ENCODE measurements around the gene INHBA. TPM values are rescaled to one million over a fixed set of nuclear protein-coding genes. Genes with fewer than 3 reads are reported as not detected.

The INHBA gene
- polyA plus RNA-seq, 1 donor from 2014 or later, result 0.19 TPM

DNA sequence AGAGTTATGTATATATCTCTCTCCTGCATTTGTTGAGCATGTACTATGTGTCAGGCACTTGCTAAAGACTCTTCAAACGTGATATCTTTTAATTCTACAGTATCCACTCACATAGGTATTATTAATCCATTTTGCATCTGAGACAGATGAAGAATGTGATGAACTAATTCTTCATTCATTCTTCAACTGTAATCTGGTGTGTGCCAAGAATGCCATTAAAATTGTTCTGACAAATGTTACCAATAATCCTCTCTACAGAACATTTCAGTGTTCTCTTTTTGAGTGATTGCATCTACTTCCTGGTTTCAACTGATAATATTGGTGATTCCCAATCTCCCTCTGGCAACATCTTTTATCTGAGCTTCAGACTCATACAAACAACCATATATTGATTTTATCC, 18.0 kb upstream of the INHBA start:
- no peaks in the 10 kb centered on the region for H3F3A ChIP-seq (ENCODE audit: insufficient read depth, low read length, poor library complexity, severe bottlenecking)
- H3K27me3 ChIP-seq (ENCODE audit: insufficient read depth, low read depth, low read length), result no peaks in the 10 kb centered on the region
- H3K9ac ChIP-seq (ENCODE audit: low read length), result no peak overlapping the region
- H4K20me1 ChIP-seq (ENCODE audit: insufficient read depth), result no peaks in the 10 kb centered on the region
- H3K27ac ChIP-seq (ENCODE audit: low read length), result no peak overlapping the region
- no peaks in the 10 kb centered on the region for H3K9me2 ChIP-seq (ENCODE audit: insufficient read depth, low read length)
- no peaks in the 10 kb centered on the region for H3K79me2 ChIP-seq (replicated peaks; ENCODE audit: insufficient read depth, low read length)
- no peak overlapping the region for H2AFZ ChIP-seq (ENCODE audit: low read depth, low read length)
- no peak overlapping the region for H3K4me3 ChIP-seq (ENCODE audit: low read length)
- no peaks in the 10 kb centered on the region for H3K9me3 ChIP-seq (ENCODE audit: low read length)
- H3K4me2 ChIP-seq (ENCODE audit: low read length), result no peak overlapping the region
- no peaks in the 10 kb centered on the region for H3K36me3 ChIP-seq (ENCODE audit: insufficient read depth, low read length)
- TF ChIP-seq MXI1 (conservative IDR thresholded peaks at IDR 0.05; ENCODE audit: poor library complexity, severe bottlenecking) (no peak), RAD21 (conservative IDR thresholded peaks at IDR 0.05) (no peak), TAF1 (IDR thresholded peaks at IDR 0.05; ENCODE audit: low read depth) (no peak), EZH2 (IDR thresholded peaks at IDR 0.05; ENCODE audit: borderline replicate concordance, insufficient read depth, low read length, poor library complexity, severe bottlenecking) (no peak), EP300 (conservative IDR thresholded peaks at IDR 0.05; ENCODE audit: poor library complexity, severe bottlenecking) (no peak), POLR2AphosphoS5 (IDR thresholded peaks at IDR 0.05) (no peak), SMC3 (conservative IDR thresholded peaks at IDR 0.05; ENCODE audit: poor library complexity) (no peak)
- TF ChIP-seq, protein P1, sequence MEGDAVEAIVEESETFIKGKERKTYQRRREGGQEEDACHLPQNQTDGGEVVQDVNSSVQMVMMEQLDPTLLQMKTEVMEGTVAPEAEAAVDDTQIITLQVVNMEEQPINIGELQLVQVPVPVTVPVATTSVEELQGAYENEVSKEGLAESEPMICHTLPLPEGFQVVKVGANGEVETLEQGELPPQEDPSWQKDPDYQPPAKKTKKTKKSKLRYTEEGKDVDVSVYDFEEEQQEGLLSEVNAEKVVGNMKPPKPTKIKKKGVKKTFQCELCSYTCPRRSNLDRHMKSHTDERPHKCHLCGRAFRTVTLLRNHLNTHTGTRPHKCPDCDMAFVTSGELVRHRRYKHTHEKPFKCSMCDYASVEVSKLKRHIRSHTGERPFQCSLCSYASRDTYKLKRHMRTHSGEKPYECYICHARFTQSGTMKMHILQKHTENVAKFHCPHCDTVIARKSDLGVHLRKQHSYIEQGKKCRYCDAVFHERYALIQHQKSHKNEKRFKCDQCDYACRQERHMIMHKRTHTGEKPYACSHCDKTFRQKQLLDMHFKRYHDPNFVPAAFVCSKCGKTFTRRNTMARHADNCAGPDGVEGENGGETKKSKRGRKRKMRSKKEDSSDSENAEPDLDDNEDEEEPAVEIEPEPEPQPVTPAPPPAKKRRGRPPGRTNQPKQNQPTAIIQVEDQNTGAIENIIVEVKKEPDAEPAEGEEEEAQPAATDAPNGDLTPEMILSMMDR (IDR thresholded peaks at IDR 0.05; ENCODE audit: poor library complexity, severe bottlenecking), result no peak
- TF ChIP-seq, protein P2, sequence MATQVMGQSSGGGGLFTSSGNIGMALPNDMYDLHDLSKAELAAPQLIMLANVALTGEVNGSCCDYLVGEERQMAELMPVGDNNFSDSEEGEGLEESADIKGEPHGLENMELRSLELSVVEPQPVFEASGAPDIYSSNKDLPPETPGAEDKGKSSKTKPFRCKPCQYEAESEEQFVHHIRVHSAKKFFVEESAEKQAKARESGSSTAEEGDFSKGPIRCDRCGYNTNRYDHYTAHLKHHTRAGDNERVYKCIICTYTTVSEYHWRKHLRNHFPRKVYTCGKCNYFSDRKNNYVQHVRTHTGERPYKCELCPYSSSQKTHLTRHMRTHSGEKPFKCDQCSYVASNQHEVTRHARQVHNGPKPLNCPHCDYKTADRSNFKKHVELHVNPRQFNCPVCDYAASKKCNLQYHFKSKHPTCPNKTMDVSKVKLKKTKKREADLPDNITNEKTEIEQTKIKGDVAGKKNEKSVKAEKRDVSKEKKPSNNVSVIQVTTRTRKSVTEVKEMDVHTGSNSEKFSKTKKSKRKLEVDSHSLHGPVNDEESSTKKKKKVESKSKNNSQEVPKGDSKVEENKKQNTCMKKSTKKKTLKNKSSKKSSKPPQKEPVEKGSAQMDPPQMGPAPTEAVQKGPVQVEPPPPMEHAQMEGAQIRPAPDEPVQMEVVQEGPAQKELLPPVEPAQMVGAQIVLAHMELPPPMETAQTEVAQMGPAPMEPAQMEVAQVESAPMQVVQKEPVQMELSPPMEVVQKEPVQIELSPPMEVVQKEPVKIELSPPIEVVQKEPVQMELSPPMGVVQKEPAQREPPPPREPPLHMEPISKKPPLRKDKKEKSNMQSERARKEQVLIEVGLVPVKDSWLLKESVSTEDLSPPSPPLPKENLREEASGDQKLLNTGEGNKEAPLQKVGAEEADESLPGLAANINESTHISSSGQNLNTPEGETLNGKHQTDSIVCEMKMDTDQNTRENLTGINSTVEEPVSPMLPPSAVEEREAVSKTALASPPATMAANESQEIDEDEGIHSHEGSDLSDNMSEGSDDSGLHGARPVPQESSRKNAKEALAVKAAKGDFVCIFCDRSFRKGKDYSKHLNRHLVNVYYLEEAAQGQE (IDR thresholded peaks at IDR 0.05; ENCODE audit: borderline replicate concordance), result no peak

DNA sequence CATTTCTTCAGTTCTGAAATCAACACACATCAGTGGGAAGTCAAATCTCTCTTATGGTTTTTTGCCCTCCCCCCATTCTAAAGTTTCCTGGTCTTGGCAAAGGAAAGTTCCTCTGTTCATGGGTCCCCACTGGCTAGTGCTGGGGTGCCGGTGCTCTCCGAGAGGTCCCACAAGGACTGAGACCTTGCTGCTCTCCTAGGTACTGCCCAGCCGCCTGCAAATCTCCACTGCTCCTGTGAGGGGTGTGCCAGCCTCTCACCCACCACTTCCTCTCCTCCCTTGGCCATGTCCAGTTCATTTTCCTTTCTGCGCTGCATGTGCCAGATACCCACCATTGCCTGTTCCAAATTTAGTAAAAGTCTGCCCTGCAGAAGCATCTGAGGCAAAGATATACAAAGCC, 17.2 kb upstream of the INHBA start:
- H3K4me2 ChIP-seq (ENCODE audit: low read length), result no peak overlapping the region
- H3K4me3 ChIP-seq (ENCODE audit: low read length), result no peak overlapping the region
- TF ChIP-seq, protein P2 (IDR thresholded peaks at IDR 0.05; ENCODE audit: borderline replicate concordance), result no peak
- TF ChIP-seq MXI1 (conservative IDR thresholded peaks at IDR 0.05; ENCODE audit: poor library complexity, severe bottlenecking) (no peak), EZH2 (IDR thresholded peaks at IDR 0.05; ENCODE audit: borderline replicate concordance, insufficient read depth, low read length, poor library complexity, severe bottlenecking) (no peak), RAD21 (conservative IDR thresholded peaks at IDR 0.05) (no peak)
- H3K9me3 ChIP-seq (ENCODE audit: low read length), result no peaks in the 10 kb centered on the region
- no peaks in the 10 kb centered on the region for H3F3A ChIP-seq (ENCODE audit: insufficient read depth, low read length, poor library complexity, severe bottlenecking)
- no peaks in the 10 kb centered on the region for H3K36me3 ChIP-seq (ENCODE audit: insufficient read depth, low read length)
- H4K20me1 ChIP-seq (ENCODE audit: insufficient read depth), result no peaks in the 10 kb centered on the region
- no peak overlapping the region for H3K9ac ChIP-seq (ENCODE audit: low read length)
- no peaks in the 10 kb centered on the region for H3K79me2 ChIP-seq (replicated peaks; ENCODE audit: insufficient read depth, low read length)
- H3K9me2 ChIP-seq (ENCODE audit: insufficient read depth, low read length), result no peaks in the 10 kb centered on the region
- no peak overlapping the region for H2AFZ ChIP-seq (ENCODE audit: low read depth, low read length)
- no peak overlapping the region for H3K27ac ChIP-seq (ENCODE audit: low read length)
- H3K27me3 ChIP-seq (ENCODE audit: insufficient read depth, low read depth, low read length), result no peaks in the 10 kb centered on the region

Measured in neural cell (in vitro differentiated cells).